Stimulated activated CD8-positive, alpha-beta memory T cell treated with anti-CD3 and anti-CD28 coated beads, Interleukin-7, amount 100 ng/mL, for 4 hours (primary cell): ENCODE data around the gene PTK6.
"Not testable (repeated sequence)": the region's sequence is repeated elsewhere in the genome, so short reads cannot be mapped to it uniquely, and the experiment has no call there.

Experiments
- DNase-seq, 2 donors: peaks; one replicate each; pipeline ENCODE4 v3.0.0-alpha.2; 2020; ENCODE audit warnings: low read depth in 2 of 2

The PTK6 gene

GRCh38 chr20:63529861-63530787 is 7.1 kb downstream of the PTK6 start:
- DNase-seq: no peak

- no peak for DNase-seq
Observed at GRCh38 chr20:63529180-63529860, 7.9 kb downstream of the PTK6 start.

GRCh38 chr20:63527184-63527583 is 10.0 kb downstream of the PTK6 start:
- DNase-seq: no peak

GRCh38 chr20:63525971-63526370 is 11.2 kb downstream of the PTK6 start:
- no peak for DNase-seq

GRCh38 chr20:63525185-63525584 is 12.0 kb downstream of the PTK6 start:
- DNase-seq: no peak

GRCh38 chr20:63522981-63523611 is 14.1 kb downstream of the PTK6 start:
- DNase-seq: no peak

- no peak for DNase-seq
Observed at GRCh38 chr20:63522091-63522868, 14.9 kb downstream of the PTK6 start.

- no peak for DNase-seq
Observed at GRCh38 chr20:63521602-63522001, 15.6 kb downstream of the PTK6 start.

GRCh38 chr20:63520934-63521601 is 16.1 kb downstream of the PTK6 start:
- peak; percentile 39 to 68 for DNase-seq

- DNase-seq: peak; percentile 57 to 78
Observed at GRCh38 chr20:63520504-63520933, 16.7 kb downstream of the PTK6 start, which contains the start of gene PPDPF. TSS of gene PPDPF (plus strand) at chr20:63520765. CDS start at chr20:63521309, 544 bp downstream.

GRCh38 chr20:63519668-63520503 is 17.3 kb downstream of the PTK6 start:
- peak; percentile 27 to 68 for DNase-seq

- no peak for DNase-seq
Observed at GRCh38 chr20:63518946-63519667, 18.1 kb downstream of the PTK6 start.

- no peak for DNase-seq
Observed at GRCh38 chr20:63518351-63518861, 18.8 kb downstream of the PTK6 start.

GRCh38 chr20:63517376-63518309 is 19.5 kb downstream of the PTK6 start:
- DNase-seq: no peak

GRCh38 chr20:63514520-63514919 is 22.7 kb downstream of the PTK6 start:
- not testable (repeated sequence) for DNase-seq

- no peak for DNase-seq
Observed at GRCh38 chr20:63513207-63513606, 24.0 kb downstream of the PTK6 start.

GRCh38 chr20:63509088-63509564 is 28.1 kb downstream of the PTK6 start:
- DNase-seq: no peak
